Measurements from ENCODE around the gene GLE1. TPM values are rescaled to one million over a fixed set of nuclear protein-coding genes. Genes with fewer than 3 reads are reported as not detected.
A peak's percentile ranks its signal among the peaks of the same experiment; 100 is the strongest.

The GLE1 gene
- total RNA-seq, 1 experiment from 2014 or later = 34.1 TPM

DNA sequence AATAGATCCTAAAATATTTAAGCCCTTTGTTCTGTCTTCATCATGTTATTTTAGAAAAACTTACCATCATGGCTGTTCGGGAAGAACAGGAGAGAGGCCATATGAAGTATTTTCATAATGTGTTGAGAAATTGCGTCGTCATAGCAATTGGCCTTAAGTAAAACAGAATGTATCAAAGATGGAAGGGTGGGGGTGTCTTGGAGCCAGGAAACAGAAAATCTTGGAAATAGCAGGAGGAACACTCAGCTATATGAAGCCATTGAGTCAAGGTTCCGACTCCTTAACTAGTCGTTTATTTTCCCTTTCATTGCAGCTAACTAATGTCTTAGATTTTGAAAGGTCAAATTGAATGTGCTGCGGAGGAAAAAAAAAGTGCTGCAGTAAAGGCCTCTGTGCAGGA, 49.2 kb downstream of the GLE1 start:
- no peak overlapping the region for H3K4me3 Mint-ChIP-seq (ENCODE audit: unreplicated experiment)
- H3K4me1 Mint-ChIP-seq (ENCODE audit: insufficient read depth, unreplicated experiment) = peaks cover 27% of the 10 kb centered on the region
- POLR2A ChIA-PET = interaction anchor here (0.6 to 7.6 kb wide), 31 partner anchors 8 to 527 kb away, joined by 3 to 85 read pairs (median 5); partner anchors contain the start of genes DOLPP1, GLE1, ODF2 and SET
- DNase-seq (ENCODE audit: unreplicated experiment) = peak; percentile 63
- H3K27ac Mint-ChIP-seq (ENCODE audit: low read depth, unreplicated experiment) = no peak overlapping the region
- no TSS peak for BruUV-seq (replicated peaks)
- TF ChIP-seq, protein P1, sequence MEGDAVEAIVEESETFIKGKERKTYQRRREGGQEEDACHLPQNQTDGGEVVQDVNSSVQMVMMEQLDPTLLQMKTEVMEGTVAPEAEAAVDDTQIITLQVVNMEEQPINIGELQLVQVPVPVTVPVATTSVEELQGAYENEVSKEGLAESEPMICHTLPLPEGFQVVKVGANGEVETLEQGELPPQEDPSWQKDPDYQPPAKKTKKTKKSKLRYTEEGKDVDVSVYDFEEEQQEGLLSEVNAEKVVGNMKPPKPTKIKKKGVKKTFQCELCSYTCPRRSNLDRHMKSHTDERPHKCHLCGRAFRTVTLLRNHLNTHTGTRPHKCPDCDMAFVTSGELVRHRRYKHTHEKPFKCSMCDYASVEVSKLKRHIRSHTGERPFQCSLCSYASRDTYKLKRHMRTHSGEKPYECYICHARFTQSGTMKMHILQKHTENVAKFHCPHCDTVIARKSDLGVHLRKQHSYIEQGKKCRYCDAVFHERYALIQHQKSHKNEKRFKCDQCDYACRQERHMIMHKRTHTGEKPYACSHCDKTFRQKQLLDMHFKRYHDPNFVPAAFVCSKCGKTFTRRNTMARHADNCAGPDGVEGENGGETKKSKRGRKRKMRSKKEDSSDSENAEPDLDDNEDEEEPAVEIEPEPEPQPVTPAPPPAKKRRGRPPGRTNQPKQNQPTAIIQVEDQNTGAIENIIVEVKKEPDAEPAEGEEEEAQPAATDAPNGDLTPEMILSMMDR (IDR thresholded peaks at IDR 0.05; ENCODE audit: unreplicated experiment) = no peak
- H3K27me3 Mint-ChIP-seq (ENCODE audit: insufficient read depth, unreplicated experiment) = no peaks in the 10 kb centered on the region
- CTCF ChIA-PET = interaction anchor here (0.6 kb wide), 1 partner anchor 138 kb away, joined by 3 read pairs; no protein-coding TSS in a partner anchor
- no peaks in the 10 kb centered on the region for H3K9me3 Mint-ChIP-seq (ENCODE audit: unreplicated experiment)
- peaks cover 17% of the 10 kb centered on the region for H3K36me3 Mint-ChIP-seq (ENCODE audit: insufficient read depth, unreplicated experiment)
- intact Hi-C loops (cut with micrococcal nuclease) = loop anchor here (2.0 to 10.0 kb wide), 3 partner anchors 49 to 1071 kb away; partner anchors contain the start of genes C9orf50, GLE1, NTMT1 and ODF2

DNA sequence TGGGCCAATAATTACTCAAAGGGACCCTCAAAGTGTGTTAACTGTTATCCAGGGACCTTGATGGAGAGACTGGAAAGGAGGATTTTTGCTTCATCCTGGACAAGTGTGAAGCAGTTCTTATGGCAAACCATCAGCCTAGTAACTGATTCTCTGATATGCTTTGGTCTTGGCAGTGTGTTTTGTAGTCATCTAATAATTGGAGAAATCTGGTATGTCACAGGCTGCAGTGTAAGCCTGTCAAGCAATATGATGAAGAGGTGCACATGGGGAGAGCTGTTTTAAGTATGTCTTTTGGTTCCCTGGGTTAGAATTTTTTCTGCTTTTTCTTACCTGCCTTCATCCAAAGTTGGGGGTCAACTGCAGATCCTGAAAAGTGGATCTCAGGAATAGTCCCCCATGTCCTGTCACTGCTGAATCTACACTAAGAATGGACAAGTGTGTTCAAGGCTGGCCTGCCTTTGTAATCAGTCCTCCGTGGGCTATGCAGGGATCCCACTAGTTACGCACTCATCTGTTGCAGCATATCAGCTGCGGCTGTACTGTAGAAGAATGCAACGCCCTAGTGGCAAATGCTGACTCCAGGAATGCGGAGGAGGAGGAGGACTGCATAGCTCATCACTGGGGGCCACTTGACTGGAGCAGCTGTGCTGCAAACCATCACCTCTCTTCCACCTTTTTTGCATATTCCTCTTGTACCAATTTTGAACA, 49.8 kb downstream of the GLE1 start:
- H3K36me3 Mint-ChIP-seq (ENCODE audit: insufficient read depth, unreplicated experiment) = peaks cover 23% of the 10 kb centered on the region
- TF ChIP-seq, protein P1 (IDR thresholded peaks at IDR 0.05; ENCODE audit: unreplicated experiment) = no peak
- no peaks in the 10 kb centered on the region for H3K9me3 Mint-ChIP-seq (ENCODE audit: unreplicated experiment)
- no TSS peak for BruUV-seq (replicated peaks)
- intact Hi-C loops (cut with micrococcal nuclease) = loop anchor here (2.0 to 10.0 kb wide), 3 partner anchors 50 to 1070 kb away; partner anchors contain the start of genes C9orf50, GLE1, NTMT1 and ODF2
- peak; percentile 75 for DNase-seq (ENCODE audit: unreplicated experiment)
- H3K27me3 Mint-ChIP-seq (ENCODE audit: insufficient read depth, unreplicated experiment) = no peaks in the 10 kb centered on the region
- peaks cover 31% of the 10 kb centered on the region for H3K4me1 Mint-ChIP-seq (ENCODE audit: insufficient read depth, unreplicated experiment)
- no peak overlapping the region for H3K4me3 Mint-ChIP-seq (ENCODE audit: unreplicated experiment)
- CTCF ChIA-PET = no interaction called here
- no peak overlapping the region for H3K27ac Mint-ChIP-seq (ENCODE audit: low read depth, unreplicated experiment)
- POLR2A ChIA-PET = interaction anchor here (0.6 to 7.6 kb wide), 26 partner anchors 7 to 394 kb away, joined by 3 to 85 read pairs (median 5); partner anchors contain the start of genes GLE1, SET, SPOUT1 and URM1

DNA sequence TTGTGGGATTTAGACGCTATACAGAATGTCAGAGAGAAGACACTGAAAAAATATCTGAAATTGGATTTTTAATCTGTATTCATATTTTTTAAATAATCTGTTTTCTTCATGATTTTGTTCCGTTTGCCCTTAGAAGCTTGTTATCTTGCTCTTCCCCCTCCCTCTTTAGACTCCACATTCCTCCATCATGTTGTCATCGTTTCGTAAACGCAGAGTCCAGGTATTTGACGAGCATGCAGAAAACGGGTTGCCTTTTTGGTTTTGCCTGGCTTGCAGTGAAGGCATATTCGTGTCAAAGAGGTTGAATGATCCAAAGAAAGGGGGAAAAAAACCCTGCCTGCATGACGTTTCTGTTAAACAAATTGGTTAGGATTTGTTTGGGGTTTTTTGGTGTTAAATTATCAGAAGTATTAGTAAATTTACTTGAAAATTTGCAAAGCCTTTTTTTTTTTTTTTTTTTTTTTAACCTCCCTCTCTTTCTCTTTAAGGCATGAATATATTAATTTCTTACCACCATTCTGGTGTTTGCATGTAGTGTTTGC, 50.7 kb downstream of the GLE1 start:
- CTCF ChIA-PET = interaction anchor here (0.6 to 0.8 kb wide), 2 partner anchors 33 to 479 kb away, joined by 3 read pairs; no protein-coding TSS in a partner anchor

More for the DNA sequence above, 50.7 kb downstream of the GLE1 start:
- Mint-ChIP-seq H3K4me1 (ENCODE audit: insufficient read depth, unreplicated experiment) (peaks cover 27% of the 10 kb centered on the region), H3K9me3 (ENCODE audit: unreplicated experiment) (no peaks in the 10 kb centered on the region), H3K36me3 (ENCODE audit: insufficient read depth, unreplicated experiment) (peaks cover 28% of the 10 kb centered on the region), H3K27me3 (ENCODE audit: insufficient read depth, unreplicated experiment) (no peaks in the 10 kb centered on the region), H3K27ac (ENCODE audit: low read depth, unreplicated experiment) (no peak overlapping the region), H3K4me3 (ENCODE audit: unreplicated experiment) (no peak overlapping the region)
- peak; percentile 76 for DNase-seq (ENCODE audit: unreplicated experiment)
- POLR2A ChIA-PET = interaction anchor here (0.6 to 7.6 kb wide), 25 partner anchors 8 to 469 kb away, joined by 3 to 85 read pairs (median 4); partner anchors contain the start of genes CERCAM, GLE1, URM1 and ZER1
- no TSS peak for BruUV-seq (replicated peaks)
- intact Hi-C loops (cut with micrococcal nuclease) = loop anchor here (2.0 to 10.0 kb wide), 3 partner anchors 50 to 1070 kb away; partner anchors contain the start of genes C9orf50, GLE1 and NTMT1
- TF ChIP-seq, protein P1 (IDR thresholded peaks at IDR 0.05; ENCODE audit: unreplicated experiment) = no peak
